Body of pancreas (tissue), 4 donors: Measurements from ENCODE around the gene FRMD5. TPM values are rescaled to one million over a fixed set of nuclear protein-coding genes. Genes with fewer than 3 reads are reported as not detected.
"Not testable (repeated sequence)": the region's sequence is repeated elsewhere in the genome, so short reads cannot be mapped to it uniquely, and the experiment has no call there.

Experiments
- ATAC-seq: fragments of 150-250 bp; one replicate; pipeline ENCODE4 v1.9.1; 2016
- DNase-seq, 4 donors: peaks; one replicate each; pipeline ENCODE4 v3.0.0-alpha.2; 2019
- H3K27ac ChIP-seq, 4 donors: fragments of 200-600 bp; sonication (generic); 1 replicate in 3 of 4; 2 replicates in 1 of 4; pipeline versions ENCODE4 v1.5.1 to v1.6.1; 2016 to 2019; ENCODE audit warnings: mild to moderate bottlenecking in 1 of 4, mixed read lengths in 1 of 4, moderate library complexity in 1 of 4
- H3K27me3 ChIP-seq, 2 donors: fragments of 200-600 bp; sonication (generic); one replicate each; pipeline ENCODE4 v1.6.0; 2016; ENCODE audit warnings: mild to moderate bottlenecking in 1 of 2
- H3K36me3 ChIP-seq, 2 donors: fragments of 200-600 bp; sonication (generic); replicated peaks in 1 of 2; 2 replicates each; pipeline ENCODE4 v1.5.1; 2016; ENCODE audit warnings: low read depth in 2 of 2; ENCODE audit not compliant: insufficient read depth in 1 of 2
- H3K4me1 ChIP-seq: fragments of 200-600 bp; sonication (generic); one replicate; pipeline ENCODE4 v1.6.0; 2016
- H3K4me3 ChIP-seq, 2 donors: fragments of 200-600 bp; sonication (generic); 1 replicate in 1 of 2; 2 replicates in 1 of 2; pipeline ENCODE4 v1.5.1; 2016 to 2019
- H3K9me3 ChIP-seq, 3 donors: fragments of 200-600 bp; sonication (generic); 1 replicate in 2 of 3; 2 replicates in 1 of 3; pipeline ENCODE4 v1.5.1; 2016
- CTCF ChIP-seq, 7 experiments: fragments of 450-650 bp in 4 of 7; fragments of 200-600 bp in 3 of 7; sonication (generic) in 3 of 7; IDR thresholded peaks; one replicate each; pipeline ENCODE4 v1.5.1; 2016 to 2019; ENCODE audit warnings: antibody characterized with exemption in 7 of 7
- POLR2A ChIP-seq, 3 donors: fragments of 450-650 bp; IDR thresholded peaks; one replicate each; pipeline ENCODE4 v1.6.1; 2016; ENCODE audit warnings: antibody characterized with exemption in 3 of 3, mild to moderate bottlenecking in 2 of 3
- whole genome bisulfite sequencing, 2 donors: methylation state at CpG; one replicate each; pipeline ENCODE4 v1.1.5; 2017; 5-methylcytosine and 5-hydroxymethylcytosine counted together
- intact Hi-C: fragments of 100-400 bp; cut with DNase I; formaldehyde crosslinking; loops from one replicate; pipeline ENCODE4 v1.15.1; 2023
- total RNA-seq, 2 donors: library from RNA; depleted of rRNA; stranded (reverse); fragments of >200 nt; gene quantifications; one replicate each; pipeline ENCODE4 v1.1.0, GENCODE V29; 2016

FRMD5 gene
- total RNA-seq, 2 donors from 2014 or later, result 1.3 TPM; not detected in 1

- Histone ChIP-seq H3K27ac (no peak overlapping the region), H3K36me3 (peaks cover 0 to 2% of the 10 kb centered on the region in 2 donors), H3K4me3 (no peak overlapping the region), H3K4me1 (no peaks in the 10 kb centered on the region), H3K27me3 (no peaks in the 10 kb centered on the region), H3K9me3 (no peaks in the 10 kb centered on the region)
- intact Hi-C loops, result no loop called here
- WGBS, 2 donors, result 91 to 92% methylated on average over 6 of the region's 6 CpGs
- TF ChIP-seq CTCF (IDR thresholded peaks at IDR 0.05), result no peak
- no peak for TF ChIP-seq POLR2A (IDR thresholded peaks at IDR 0.05)
- DNase-seq (no peak), ATAC-seq (no peak)
These were observed 340.3 kb downstream of the FRMD5 start for GRCh38 chr15:43854801-43855200.

- ATAC-seq (no peak), DNase-seq (no peak)
- H3K4me1 ChIP-seq, result no peaks in the 10 kb centered on the region
- WGBS, 2 donors, result 97 to 100% methylated on average over 4 of the region's 4 CpGs
- no peaks in the 10 kb centered on the region for H3K27me3 ChIP-seq
- intact Hi-C loops, result no loop called here
- H3K4me3 ChIP-seq, result no peak overlapping the region
- no peak for TF ChIP-seq POLR2A (IDR thresholded peaks at IDR 0.05)
- TF ChIP-seq CTCF (IDR thresholded peaks at IDR 0.05), result no peak
- peaks cover 0 to 2% of the 10 kb centered on the region in 2 donors for H3K36me3 ChIP-seq
- H3K9me3 ChIP-seq, result no peaks in the 10 kb centered on the region
- H3K27ac ChIP-seq, result no peak overlapping the region
These were observed 342.5 kb downstream of the FRMD5 start for GRCh38 chr15:43852607-43853006.

- Histone ChIP-seq H3K4me1 (no peaks in the 10 kb centered on the region), H3K4me3 (no peak overlapping the region), H3K27ac (no peak overlapping the region), H3K36me3 (peaks cover 0 to 2% of the 10 kb centered on the region in 2 donors), H3K27me3 (no peaks in the 10 kb centered on the region), H3K9me3 (no peaks in the 10 kb centered on the region)
- intact Hi-C loops, result no loop called here
- TF ChIP-seq CTCF (IDR thresholded peaks at IDR 0.05), result no peak
- no peak for TF ChIP-seq POLR2A (IDR thresholded peaks at IDR 0.05)
- 94 to 98% methylated on average over 3 of the region's 3 CpGs for WGBS, 2 donors
- ATAC-seq, result no peak
- no peak for DNase-seq
These were observed 343.8 kb downstream of the FRMD5 start for GRCh38 chr15:43851251-43851650.

DNA sequence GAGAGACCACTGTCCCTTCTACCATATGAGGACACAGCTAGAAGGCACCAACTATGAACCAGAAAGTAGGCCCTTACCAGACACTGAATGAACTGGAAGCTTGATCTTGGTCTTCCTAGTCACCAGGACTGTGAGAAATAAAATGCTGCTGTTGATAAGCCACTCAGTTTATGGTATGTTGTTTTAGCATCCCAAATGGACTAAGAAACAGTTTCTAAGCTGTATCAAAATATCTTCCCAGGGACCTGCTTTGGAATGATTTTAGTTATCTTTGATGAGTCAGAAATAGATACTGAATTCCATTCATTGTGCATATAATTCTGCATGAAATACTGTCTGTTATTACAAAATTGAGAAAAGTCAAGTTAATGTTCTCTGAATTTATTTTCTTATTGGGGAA is 349.6 kb downstream of the FRMD5 start:
- TF ChIP-seq POLR2A (IDR thresholded peaks at IDR 0.05) (no peak), CTCF (IDR thresholded peaks at IDR 0.05) (no peak)
- Histone ChIP-seq H3K27me3 (no peaks in the 10 kb centered on the region), H3K27ac (no peak overlapping the region), H3K4me3 (no peak overlapping the region), H3K9me3 (no peaks in the 10 kb centered on the region), H3K36me3 (no peaks in the 10 kb centered on the region), H3K4me1 (no peaks in the 10 kb centered on the region)
- intact Hi-C loops, result no loop called here
- ATAC-seq (no peak), DNase-seq (no peak)

- DNase-seq, H3K4me1 ChIP-seq, H3K27ac ChIP-seq, H3K9me3 ChIP-seq, H3K4me3 ChIP-seq, H3K27me3 ChIP-seq, H3K36me3 ChIP-seq, ATAC-seq, intact Hi-C loops: not testable (repeated sequence)
- WGBS, 2 donors, result 90 to 95% methylated on average over 6 of the region's 6 CpGs
These were observed 362.6 kb downstream of the FRMD5 start for GRCh38 chr15:43832485-43832884.

DNA sequence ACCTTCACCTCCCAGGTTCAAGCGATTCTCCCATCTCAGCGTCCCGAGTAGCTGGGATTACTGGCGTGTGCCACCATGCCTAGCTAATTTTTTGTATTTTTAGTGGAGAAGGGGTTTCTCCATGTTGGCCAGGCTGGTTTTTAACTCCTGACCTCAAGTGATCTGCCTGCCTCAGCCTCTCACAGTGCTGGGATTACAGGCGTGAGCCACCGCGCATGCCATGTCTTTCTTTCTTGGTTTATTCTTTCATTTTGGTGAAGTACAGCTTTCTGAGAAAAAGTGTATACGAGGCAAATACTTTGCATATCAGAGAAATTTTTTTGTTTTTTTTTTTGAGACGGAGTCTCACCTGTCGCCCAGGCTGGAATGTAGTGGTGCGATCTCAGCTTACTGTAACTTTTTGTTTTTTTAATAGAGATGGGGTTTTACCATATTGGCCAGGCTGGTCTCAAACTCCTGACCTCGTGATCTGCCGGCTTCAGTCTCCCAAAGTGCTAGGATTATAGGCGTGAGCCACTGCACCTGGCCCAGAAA is 363.5 kb downstream of the FRMD5 start:
- WGBS, 2 donors, result 89 to 95% methylated on average over 14 of the region's 14 CpGs
- ATAC-seq, H3K4me1 ChIP-seq, intact Hi-C loops, H3K4me3 ChIP-seq, DNase-seq, H3K9me3 ChIP-seq, H3K36me3 ChIP-seq, H3K27me3 ChIP-seq, H3K27ac ChIP-seq: not testable (repeated sequence)

- H3K27ac ChIP-seq, H3K27me3 ChIP-seq, ATAC-seq, DNase-seq, H3K36me3 ChIP-seq, intact Hi-C loops, H3K9me3 ChIP-seq, H3K4me3 ChIP-seq: not testable (repeated sequence)
- WGBS, 2 donors, result 93 to 98% methylated on average over 8 to 9 of the region's 9 CpGs
- H3K4me1 ChIP-seq, result peaks cover 16% of the 10 kb centered on the region
These were observed 364.3 kb downstream of the FRMD5 start for GRCh38 chr15:43830691-43831275.

GRCh38 chr15:43829951-43830540 is 365.0 kb downstream of the FRMD5 start:
- H3K9me3 ChIP-seq, ATAC-seq, DNase-seq, H3K4me3 ChIP-seq, intact Hi-C loops, H3K27me3 ChIP-seq, H3K36me3 ChIP-seq, H3K27ac ChIP-seq: not testable (repeated sequence)
- 90 to 93% methylated on average over 8 to 9 of the region's 9 CpGs for WGBS, 2 donors
- H3K4me1 ChIP-seq, result peaks cover 16% of the 10 kb centered on the region
